GM04504 (cell line): ENCODE measurements around the gene TGIF2.
"Not testable (repeated sequence)": the region's sequence is repeated elsewhere in the genome, so short reads cannot be mapped to it uniquely, and the experiment has no call there.

ENCODE experiments used
- DNase-seq: peaks from one replicate; pipeline ENCODE4 v3.0.0-alpha.2; 2012; ENCODE audit warnings: low read depth

Gene TGIF2

GRCh38 chr20:36547186-36548005 is 26.0 kb upstream of the TGIF2 start:
- no peak for DNase-seq

GRCh38 chr20:36548006-36548315 is 25.4 kb upstream of the TGIF2 start:
- DNase-seq: no peak

GRCh38 chr20:36548704-36549627 is 24.4 kb upstream of the TGIF2 start:
- DNase-seq: no peak

GRCh38 chr20:36549628-36549941 is 23.8 kb upstream of the TGIF2 start:
- no peak for DNase-seq

- DNase-seq: no peak
Measured at GRCh38 chr20:36549942-36550789, 23.2 kb upstream of the TGIF2 start.

GRCh38 chr20:36550790-36551299 is 22.6 kb upstream of the TGIF2 start:
- DNase-seq: no peak

GRCh38 chr20:36555248-36555647 is 18.1 kb upstream of the TGIF2 start:
- no peak for DNase-seq

GRCh38 chr20:36562724-36563123 is 10.7 kb upstream of the TGIF2 start:
- DNase-seq: no peak

- DNase-seq: no peak
Measured at GRCh38 chr20:36563374-36563773, 10.0 kb upstream of the TGIF2 start.

GRCh38 chr20:36564078-36564725 is 9.2 kb upstream of the TGIF2 start:
- not testable (repeated sequence) for DNase-seq

- DNase-seq: not testable (repeated sequence)
Measured at GRCh38 chr20:36564726-36565121, 8.7 kb upstream of the TGIF2 start.

- no peak for DNase-seq
Measured at GRCh38 chr20:36565520-36565919, 7.9 kb upstream of the TGIF2 start.

- DNase-seq: no peak
Measured at GRCh38 chr20:36569847-36570429, 3.5 kb upstream of the TGIF2 start.

GRCh38 chr20:36571564-36572504 is 1.6 kb upstream of the TGIF2 start:
- DNase-seq: no peak

GRCh38 chr20:36572701-36573102 is 695 bp upstream of the TGIF2 start:
- DNase-seq: no peak

GRCh38 chr20:36573798-36574365 is 485 bp downstream of the TGIF2 start:
- DNase-seq: no peak

GRCh38 chr20:36574366-36575135 is 1.2 kb downstream of the TGIF2 start:
- no peak for DNase-seq

GRCh38 chr20:36576081-36576445 is 2.7 kb downstream of the TGIF2 start:
- no peak for DNase-seq
